Activated CD8-positive, alpha-beta T cell treated with anti-CD3 and anti-CD28 coated beads for 36 hours (primary cell): ENCODE results near the gene KDELR1. TPM values are rescaled to one million over a fixed set of nuclear protein-coding genes. Genes with fewer than 3 reads are reported as not detected.

ENCODE experiments used
- ATAC-seq: fragments of 200-7000 bp; cut with Tn5 transposase; one replicate; pipeline ENCODE4 v1.10.0; 2021; ENCODE audit warnings: mild to moderate bottlenecking, moderate library complexity
- CTCF ChIA-PET: fragments of 350-600 bp; sonication (Branson Sonifier 250); formaldehyde crosslinking; loops from one replicate; lab custom pipeline; 2021; ENCODE audit warnings: antibody characterized with exemption; lab: Charles Lee
- POLR2A ChIA-PET: fragments of 350-600 bp; sonication (Branson Sonifier 250); formaldehyde crosslinking; loops from one replicate; lab custom pipeline; 2021; ENCODE audit warnings: antibody characterized with exemption; lab: Charles Lee
- DNase-seq: peaks from one replicate; pipeline ENCODE4 v3.0.0-alpha.2; 2020
- H3K27ac Mint-ChIP-seq: one replicate; pipeline ENCODE4 v1.8.0; 2021; ENCODE audit warnings: mild to moderate bottlenecking, mixed read lengths
- H3K27me3 Mint-ChIP-seq: one replicate; pipeline ENCODE4 v1.8.0; 2021; ENCODE audit warnings: mixed read lengths
- H3K36me3 Mint-ChIP-seq: one replicate; pipeline ENCODE4 v1.8.0; 2021; ENCODE audit warnings: low read depth, mixed read lengths
- H3K4me1 Mint-ChIP-seq: one replicate; pipeline ENCODE4 v1.8.0; 2021; ENCODE audit warnings: low read depth, mixed read lengths
- H3K4me3 Mint-ChIP-seq: one replicate; pipeline ENCODE4 v1.8.0; 2021; ENCODE audit warnings: mild to moderate bottlenecking, moderate library complexity, mixed read lengths
- H3K9me3 Mint-ChIP-seq: one replicate; pipeline ENCODE4 v1.8.0; 2021; ENCODE audit warnings: mixed read lengths
- CTCF ChIP-seq: fragments of 200-600 bp; IDR thresholded peaks from one replicate; pipeline ENCODE4 v1.8.0; 2022; ENCODE audit warnings: antibody characterized with exemption, mild to moderate bottlenecking
- intact Hi-C: fragments of 100-400 bp; cut with micrococcal nuclease; formaldehyde crosslinking; loops from one replicate; pipeline ENCODE4 v1.10.0; 2022
- total RNA-seq, 2 experiments: library from RNA; stranded (reverse); gene quantifications; one replicate each; pipeline ENCODE4 v1.2.3, GENCODE V29; 2021

The KDELR1 gene
- total RNA-seq, 2 experiments from 2014 or later, result 66.3 to 66.7 TPM

- TF ChIP-seq CTCF, result no peak
- H3K4me1 Mint-ChIP-seq, result no peaks in the 10 kb centered on the region
- no peak overlapping the region for H3K27ac Mint-ChIP-seq
- H3K36me3 Mint-ChIP-seq, result no peaks in the 10 kb centered on the region
- no peaks in the 10 kb centered on the region for H3K27me3 Mint-ChIP-seq
- DNase-seq (no peak), ATAC-seq (no peak)
- no peak overlapping the region for H3K4me3 Mint-ChIP-seq
- H3K9me3 Mint-ChIP-seq, result no peaks in the 10 kb centered on the region
- ChIA-PET POLR2A (no interaction called here), CTCF (no interaction called here)
- intact Hi-C loops, result no loop called here
Measured at GRCh38 chr19:48342841-48343540, 48.4 kb downstream of the KDELR1 start.

DNA sequence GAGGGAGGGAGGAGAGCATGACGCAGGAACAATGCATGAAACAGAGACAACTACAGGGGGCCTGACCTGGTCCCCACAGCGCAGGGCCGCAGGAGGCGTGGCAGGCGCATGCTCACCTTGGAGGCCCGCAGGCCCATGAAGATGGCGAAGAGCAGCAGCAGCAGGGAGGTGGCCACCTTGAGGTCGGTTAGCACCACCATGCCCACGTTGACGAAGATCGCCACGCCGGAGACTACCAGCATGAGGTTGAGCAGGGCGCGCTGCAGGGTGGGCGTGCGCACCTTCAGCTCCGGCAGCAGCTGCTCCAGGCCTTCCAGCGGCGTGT is 49.0 kb downstream of the KDELR1 start:
- ATAC-seq, result no peak
- POLR2A ChIA-PET, result no interaction called here
- H3K4me3 Mint-ChIP-seq, result no peak overlapping the region

GRCh38 chr19:48341515-48342413 is 49.6 kb downstream of the KDELR1 start:
- Mint-ChIP-seq H3K27me3 (no peaks in the 10 kb centered on the region), H3K4me3 (no peak overlapping the region), H3K36me3 (no peaks in the 10 kb centered on the region), H3K4me1 (no peaks in the 10 kb centered on the region), H3K27ac (no peak overlapping the region), H3K9me3 (no peaks in the 10 kb centered on the region)
- TF ChIP-seq CTCF, result no peak
- POLR2A ChIA-PET, result interaction anchor here (0.6 kb wide), 1 partner anchor 177 kb away, joined by 3 read pairs; no protein-coding TSS in a partner anchor
- intact Hi-C loops, result no loop called here
- DNase-seq, result no peak
- no peak for ATAC-seq
- CTCF ChIA-PET, result interaction anchor here (1.0 to 1.8 kb wide), 3 partner anchors 28 to 51 kb away, joined by 3 to 7 read pairs (median 5); partner anchors contain the start of gene KDELR1

More for the DNA sequence above, 49.0 kb downstream of the KDELR1 start:
- DNase-seq, result no peak
- no peaks in the 10 kb centered on the region for H3K27me3 Mint-ChIP-seq
- CTCF ChIA-PET, result no interaction called here
- no peaks in the 10 kb centered on the region for H3K9me3 Mint-ChIP-seq
- H3K27ac Mint-ChIP-seq, result no peak overlapping the region
- TF ChIP-seq CTCF, result no peak
- intact Hi-C loops, result no loop called here
- no peaks in the 10 kb centered on the region for H3K4me1 Mint-ChIP-seq
- H3K36me3 Mint-ChIP-seq, result no peaks in the 10 kb centered on the region

GRCh38 chr19:48340995-48341394 is 50.4 kb downstream of the KDELR1 start:
- Mint-ChIP-seq H3K27me3 (no peaks in the 10 kb centered on the region), H3K4me3 (no peak overlapping the region), H3K4me1 (no peaks in the 10 kb centered on the region), H3K9me3 (no peaks in the 10 kb centered on the region), H3K36me3 (no peaks in the 10 kb centered on the region), H3K27ac (no peak overlapping the region)
- ChIA-PET POLR2A (interaction anchor here (0.5 to 0.7 kb wide), 2 partner anchors 137 to 235 kb away, joined by 3 to 4 read pairs; no protein-coding TSS in a partner anchor), CTCF (interaction anchor here (1.0 to 2.0 kb wide), 4 partner anchors 10 to 50 kb away, joined by 3 to 9 read pairs (median 6); partner anchors contain the start of gene KDELR1)
- no peak for ATAC-seq
- intact Hi-C loops, result no loop called here
- no peak for DNase-seq
- no peak for TF ChIP-seq CTCF
